Measurements from ENCODE around the gene EIF3L. TPM values are rescaled to one million over a fixed set of nuclear protein-coding genes. Genes with fewer than 3 reads are reported as not detected.

Gene EIF3L
- polyA plus RNA-seq, 4 donors, result 927 to 1,098 (median 1,031) TPM

- DNase-seq (ENCODE audit: low read depth in 4 of 4, low spot score in 3 of 4), result no peak
These were observed 55.6 kb downstream of the EIF3L start for GRCh38 chr22:37904572-37905533.

DNA sequence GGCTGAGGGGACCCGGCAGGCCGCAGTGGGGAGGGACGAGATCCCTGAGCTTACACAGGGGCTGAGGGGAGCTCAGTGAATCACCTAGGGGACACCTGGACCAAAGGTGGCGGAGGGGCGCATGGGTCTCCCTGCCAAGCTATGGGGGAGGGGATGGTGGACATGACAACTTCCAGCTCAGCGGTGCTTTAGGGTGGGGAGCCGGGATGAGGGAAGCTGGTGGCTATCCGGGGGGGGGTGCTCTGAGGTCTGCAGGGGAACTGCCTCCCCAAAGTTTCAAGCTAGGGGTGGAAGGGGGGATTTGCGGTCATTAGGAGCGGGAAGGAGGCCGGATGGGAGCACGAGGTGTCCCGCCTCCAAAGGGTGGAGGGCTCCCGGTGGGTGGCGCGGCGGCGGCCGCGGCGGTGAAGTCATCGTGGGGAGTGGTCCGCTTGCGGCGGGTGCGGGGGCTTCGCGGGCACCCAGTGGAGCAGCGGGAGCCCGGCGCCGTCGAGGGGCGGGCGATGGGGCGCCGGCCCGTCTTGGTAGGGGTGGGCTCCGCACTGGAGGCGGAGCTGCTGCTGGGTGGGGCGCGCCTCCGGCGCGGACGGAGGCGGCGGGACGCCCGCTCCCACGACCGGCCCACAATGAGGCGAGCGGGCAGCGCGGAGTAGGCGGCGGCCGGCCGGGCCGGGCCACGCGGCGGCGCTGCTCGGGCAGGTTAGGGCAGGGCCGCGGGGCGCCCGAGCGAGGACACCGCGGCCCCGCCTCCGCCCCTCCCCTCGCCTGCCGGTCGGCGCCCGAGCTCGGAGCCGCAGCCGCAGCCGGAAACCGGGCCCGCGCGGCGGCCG, 56.5 kb downstream of the EIF3L start, which contains the start of gene MICALL1:
TSS of gene MICALL1 (plus strand) at position 764 of the 830 bp plus-strand sequence. CDS start 126 bp downstream, outside the sequence.
- no peak for DNase-seq (ENCODE audit: low read depth in 4 of 4, low spot score in 3 of 4)

DNA sequence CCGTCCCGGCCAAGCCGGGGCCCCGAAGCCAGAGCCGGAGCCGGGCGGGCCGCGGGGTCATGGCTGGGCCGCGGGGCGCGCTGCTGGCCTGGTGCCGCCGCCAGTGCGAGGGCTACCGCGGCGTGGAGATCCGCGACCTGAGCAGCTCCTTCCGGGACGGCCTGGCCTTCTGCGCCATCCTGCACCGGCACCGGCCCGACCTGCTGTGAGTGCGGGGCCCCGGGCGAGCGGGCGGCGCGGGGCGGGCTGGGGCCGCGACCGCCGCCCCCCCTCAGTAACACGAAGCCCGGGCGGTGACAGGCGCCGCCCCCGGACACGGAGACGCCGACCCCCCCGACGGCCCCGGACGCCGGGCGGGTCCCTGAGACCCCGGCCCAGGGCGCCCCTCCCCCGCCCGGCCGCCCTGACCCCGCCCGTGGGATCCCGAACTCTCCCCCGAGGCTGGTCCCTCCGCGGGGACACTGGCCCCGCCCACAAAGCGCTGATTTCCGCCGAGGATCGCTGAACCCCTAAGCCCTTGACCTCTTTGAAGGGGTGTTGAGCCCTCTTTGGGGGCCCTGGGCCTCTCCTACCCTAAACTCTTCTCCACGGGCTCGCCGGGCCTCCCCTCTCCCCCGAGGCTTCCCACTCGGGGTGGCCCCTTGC, 57.3 kb downstream of the EIF3L start:
- no peak for DNase-seq (ENCODE audit: low read depth in 4 of 4, low spot score in 3 of 4)

DNA sequence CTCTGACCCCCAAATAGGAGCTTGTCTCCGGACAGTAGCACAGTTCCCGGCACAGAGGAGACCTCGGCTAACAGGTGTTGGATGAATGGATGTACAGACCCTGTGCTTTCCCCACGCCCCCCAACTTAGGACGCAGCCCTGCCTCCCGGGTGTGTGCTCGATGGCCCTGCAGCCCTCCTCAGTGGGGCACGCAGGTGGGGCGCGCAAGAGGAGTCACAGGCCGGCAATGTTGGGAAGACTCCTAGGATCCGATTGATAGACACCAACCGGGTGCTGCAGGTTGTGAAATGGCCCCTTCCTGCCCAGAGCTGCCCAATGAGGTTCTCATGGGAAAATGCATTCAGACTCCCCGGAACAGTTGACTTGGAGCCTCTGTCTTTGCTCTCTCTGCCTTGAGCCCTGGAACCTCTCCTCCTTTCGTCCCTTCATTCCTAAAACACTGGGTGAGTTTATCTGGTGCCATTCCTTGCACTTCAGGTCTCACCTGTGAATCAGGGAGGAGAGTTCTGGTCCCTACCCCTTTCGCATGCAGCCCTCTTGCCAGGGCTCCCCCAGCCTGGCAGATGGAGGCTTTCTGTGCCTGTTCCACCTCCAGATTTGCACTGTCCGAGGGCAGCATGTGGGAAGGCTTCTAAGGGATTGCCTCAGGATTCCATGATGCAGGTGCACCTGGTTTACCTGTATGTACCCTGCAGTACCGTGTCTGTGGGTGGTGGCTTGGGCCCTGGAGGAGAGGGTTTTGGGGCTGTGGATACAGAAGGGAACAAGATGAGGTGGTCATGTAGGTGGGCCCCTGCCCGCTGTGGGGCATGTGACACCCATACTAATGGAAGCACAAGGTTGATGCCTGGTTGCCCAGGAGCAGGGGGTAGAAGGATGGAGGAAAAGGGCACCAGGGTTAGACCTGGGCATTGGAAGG, 58.1 kb downstream of the EIF3L start:
- no peak for DNase-seq (ENCODE audit: low read depth in 4 of 4, low spot score in 3 of 4)

GRCh38 chr22:37909766-37910165, 60.5 kb downstream of the EIF3L start:
- DNase-seq (ENCODE audit: low read depth in 4 of 4, low spot score in 3 of 4), result no peak

- no peak for DNase-seq (ENCODE audit: low read depth in 4 of 4, low spot score in 3 of 4)
These were observed 61.9 kb downstream of the EIF3L start for GRCh38 chr22:37910890-37911672.

- DNase-seq (ENCODE audit: low read depth in 4 of 4, low spot score in 3 of 4), result no peak
These were observed 62.5 kb downstream of the EIF3L start for GRCh38 chr22:37911697-37912096.

- no peak for DNase-seq (ENCODE audit: low read depth in 4 of 4, low spot score in 3 of 4)
These were observed 63.0 kb downstream of the EIF3L start for GRCh38 chr22:37912171-37912570.

- no peak for DNase-seq (ENCODE audit: low read depth in 4 of 4, low spot score in 3 of 4)
These were observed 64.1 kb downstream of the EIF3L start for GRCh38 chr22:37913233-37913721.

DNA sequence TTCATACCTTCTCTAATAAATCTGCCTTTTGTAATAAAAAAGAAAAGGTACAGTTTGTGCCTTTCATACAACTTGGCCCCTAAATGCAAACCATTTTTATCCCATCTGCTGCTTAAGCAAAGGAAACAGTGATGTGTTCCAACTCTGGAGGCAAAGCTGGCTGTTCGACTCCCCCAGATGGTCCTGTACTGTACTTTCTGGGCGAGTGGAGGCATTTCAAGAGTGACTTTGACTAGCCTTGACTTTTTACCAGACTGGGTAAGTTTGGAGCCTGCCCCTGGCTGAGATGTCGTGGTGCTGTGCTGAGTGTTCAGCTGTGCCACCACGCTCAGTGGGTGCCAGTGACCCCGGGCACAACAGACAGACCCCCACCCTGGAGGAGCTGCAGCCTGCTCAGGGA, 67.1 kb downstream of the EIF3L start:
- no peak for DNase-seq (ENCODE audit: low read depth in 4 of 4, low spot score in 3 of 4)

GRCh38 chr22:37917874-37918548, 68.8 kb downstream of the EIF3L start:
- DNase-seq (ENCODE audit: low read depth in 4 of 4, low spot score in 3 of 4), result no peak

- no peak for DNase-seq (ENCODE audit: low read depth in 4 of 4, low spot score in 3 of 4)
These were observed 69.5 kb downstream of the EIF3L start for GRCh38 chr22:37918580-37919270.

GRCh38 chr22:37920126-37920525, 70.9 kb downstream of the EIF3L start:
- DNase-seq (ENCODE audit: low read depth in 4 of 4, low spot score in 3 of 4), result no peak

- no peak for DNase-seq (ENCODE audit: low read depth in 4 of 4, low spot score in 3 of 4)
These were observed 73.0 kb downstream of the EIF3L start for GRCh38 chr22:37922191-37922590.

- no peak for DNase-seq (ENCODE audit: low read depth in 4 of 4, low spot score in 3 of 4)
These were observed 74.7 kb downstream of the EIF3L start for GRCh38 chr22:37923927-37924326.

GRCh38 chr22:37924386-37925065, 75.3 kb downstream of the EIF3L start:
- DNase-seq (ENCODE audit: low read depth in 4 of 4, low spot score in 3 of 4), result no peak

GRCh38 chr22:37925330-37925729, 76.1 kb downstream of the EIF3L start:
- no peak for DNase-seq (ENCODE audit: low read depth in 4 of 4, low spot score in 3 of 4)

Measured in left renal pelvis (tissue), 4 donors.